ENCODE data around the gene TMEM88. TPM values are rescaled to one million over a fixed set of nuclear protein-coding genes. Genes with fewer than 3 reads are reported as not detected.
A peak's percentile ranks its signal among the peaks of the same experiment; 100 is the strongest.

TMEM88 gene
- total RNA-seq, 2 experiments from 2014 or later = 2.2 to 2.4 TPM

- no peak for DNase-seq
- peaks cover 45% of the 10 kb centered on the region for H3K4me1 Mint-ChIP-seq (ENCODE audit: low read depth)
- H3K4me3 Mint-ChIP-seq = peak overlapping the region; percentile 85
- no peaks in the 10 kb centered on the region for H3K9me3 Mint-ChIP-seq
- H3K27ac Mint-ChIP-seq = peak overlapping the region; percentile 45
- H3K36me3 Mint-ChIP-seq = peaks cover 33% of the 10 kb centered on the region
- no peaks in the 10 kb centered on the region for H3K27me3 Mint-ChIP-seq
- POLR2A ChIA-PET = interaction anchor here (1.5 to 1.9 kb wide), 2 partner anchors 9 to 10 kb away, joined by 4 to 20 read pairs; partner anchors contain the start of gene NAA38
- intact Hi-C loops (cut with micrococcal nuclease) = no loop called here
- CTCF ChIA-PET = interaction anchor here (1.1 to 5.4 kb wide), 3 partner anchors 11 to 23 kb away, joined by 3 to 70 read pairs (median 5); partner anchors contain the start of genes KDM6B and NAA38
Measured at GRCh38 chr17:7846063-7846735, 8.7 kb upstream of the TMEM88 start.

- Mint-ChIP-seq H3K9me3 (no peaks in the 10 kb centered on the region), H3K27ac (peak overlapping the region; percentile 67), H3K4me1 (ENCODE audit: low read depth) (peaks cover 48% of the 10 kb centered on the region), H3K27me3 (no peaks in the 10 kb centered on the region), H3K36me3 (peaks cover 41% of the 10 kb centered on the region), H3K4me3 (peak overlapping the region; percentile 35)
- intact Hi-C loops (cut with micrococcal nuclease) = no loop called here
- ChIA-PET CTCF (interaction anchor here (1.1 to 5.4 kb wide), 2 partner anchors 10 to 12 kb away, joined by 3 to 70 read pairs; partner anchors contain the start of genes KDM6B and NAA38), POLR2A (no interaction called here)
- no peak for DNase-seq
Measured at GRCh38 chr17:7846765-7847661, 7.9 kb upstream of the TMEM88 start.

GRCh38 chr17:7848131-7848579, 6.7 kb upstream of the TMEM88 start:
- Mint-ChIP-seq H3K4me3 (no peak overlapping the region), H3K27me3 (no peaks in the 10 kb centered on the region), H3K27ac (no peak overlapping the region), H3K4me1 (ENCODE audit: low read depth) (peaks cover 54% of the 10 kb centered on the region), H3K9me3 (no peaks in the 10 kb centered on the region), H3K36me3 (peaks cover 47% of the 10 kb centered on the region)
- no peak for DNase-seq
- intact Hi-C loops (cut with micrococcal nuclease) = no loop called here
- POLR2A ChIA-PET = no interaction called here
- CTCF ChIA-PET = no interaction called here

- intact Hi-C loops (cut with micrococcal nuclease) = no loop called here
- Mint-ChIP-seq H3K27ac (no peak overlapping the region), H3K4me1 (ENCODE audit: low read depth) (peaks cover 55% of the 10 kb centered on the region), H3K9me3 (no peaks in the 10 kb centered on the region), H3K36me3 (peaks cover 47% of the 10 kb centered on the region), H3K27me3 (no peaks in the 10 kb centered on the region), H3K4me3 (no peak overlapping the region)
- CTCF ChIA-PET = interaction anchor here (3.2 kb wide), 1 partner anchor 15 kb away, joined by 49 read pairs; the partner anchor contains the start of gene KDM6B
- POLR2A ChIA-PET = interaction anchor here (1.2 kb wide), 1 partner anchor 8 kb away, joined by 3 read pairs; no protein-coding TSS in a partner anchor
- DNase-seq = no peak
Measured at GRCh38 chr17:7848739-7849129, 6.1 kb upstream of the TMEM88 start.

- Mint-ChIP-seq H3K9me3 (no peaks in the 10 kb centered on the region), H3K27ac (peak overlapping the region; percentile 63), H3K27me3 (no peaks in the 10 kb centered on the region), H3K4me1 (ENCODE audit: low read depth) (peaks cover 57% of the 10 kb centered on the region), H3K4me3 (no peak overlapping the region), H3K36me3 (peaks cover 47% of the 10 kb centered on the region)
- intact Hi-C loops (cut with micrococcal nuclease) = no loop called here
- DNase-seq = no peak
- ChIA-PET CTCF (interaction anchor here (3.2 kb wide), 1 partner anchor 16 kb away, joined by 49 read pairs; the partner anchor contains the start of gene KDM6B), POLR2A (interaction anchor here (1.2 kb wide), 1 partner anchor 9 kb away, joined by 3 read pairs; no protein-coding TSS in a partner anchor)
Measured at GRCh38 chr17:7849130-7849750, 5.6 kb upstream of the TMEM88 start.

GRCh38 chr17:7849751-7850504, 4.9 kb upstream of the TMEM88 start:
- POLR2A ChIA-PET = interaction anchor here (1.2 to 1.7 kb wide), 3 partner anchors 8 to 15 kb away, joined by 3 to 11 read pairs (median 4); no protein-coding TSS in a partner anchor
- H3K27me3 Mint-ChIP-seq = no peaks in the 10 kb centered on the region
- peaks cover 57% of the 10 kb centered on the region for H3K4me1 Mint-ChIP-seq (ENCODE audit: low read depth)
- H3K4me3 Mint-ChIP-seq = no peak overlapping the region
- CTCF ChIA-PET = interaction anchor here (0.9 to 3.2 kb wide), 6 partner anchors 16 to 140 kb away, joined by 3 to 49 read pairs (median 5); partner anchors contain the start of gene KDM6B
- no peaks in the 10 kb centered on the region for H3K9me3 Mint-ChIP-seq
- peak overlapping the region; percentile 63 for H3K27ac Mint-ChIP-seq
- intact Hi-C loops (cut with micrococcal nuclease) = loop anchor here (10.0 kb wide), 1 partner anchor 105 kb away; no protein-coding TSS in a partner anchor
- DNase-seq = no peak
- peaks cover 47% of the 10 kb centered on the region for H3K36me3 Mint-ChIP-seq

GRCh38 chr17:7850701-7851437, 4.0 kb upstream of the TMEM88 start:
- H3K27ac Mint-ChIP-seq = peak overlapping the region; percentile 54
- no peaks in the 10 kb centered on the region for H3K9me3 Mint-ChIP-seq
- no peaks in the 10 kb centered on the region for H3K27me3 Mint-ChIP-seq
- peak overlapping the region; percentile 66 for H3K4me3 Mint-ChIP-seq
- H3K36me3 Mint-ChIP-seq = peaks cover 48% of the 10 kb centered on the region
- H3K4me1 Mint-ChIP-seq (ENCODE audit: low read depth) = peaks cover 59% of the 10 kb centered on the region
- intact Hi-C loops (cut with micrococcal nuclease) = loop anchor here (1.0 to 10.0 kb wide), 4 partner anchors 9 to 106 kb away; no protein-coding TSS in a partner anchor
- ChIA-PET POLR2A (interaction anchor here (1.3 to 1.7 kb wide), 2 partner anchors 9 to 16 kb away, joined by 4 to 11 read pairs; no protein-coding TSS in a partner anchor), CTCF (interaction anchor here (0.6 to 3.2 kb wide), 13 partner anchors 10 to 223 kb away, joined by 3 to 49 read pairs (median 4); partner anchors contain the start of gene KDM6B)
- no peak for DNase-seq

GRCh38 chr17:7851438-7852261, 3.2 kb upstream of the TMEM88 start:
- peak overlapping the region; percentile 66 for H3K4me3 Mint-ChIP-seq
- intact Hi-C loops (cut with micrococcal nuclease) = loop anchor here (1.0 to 10.0 kb wide), 4 partner anchors 9 to 107 kb away; no protein-coding TSS in a partner anchor
- no peaks in the 10 kb centered on the region for H3K27me3 Mint-ChIP-seq
- peak; percentile 95 for DNase-seq
- no peaks in the 10 kb centered on the region for H3K9me3 Mint-ChIP-seq
- ChIA-PET POLR2A (interaction anchor here (1.7 kb wide), 1 partner anchor 16 kb away, joined by 11 read pairs; no protein-coding TSS in a partner anchor), CTCF (interaction anchor here (0.6 to 3.2 kb wide), 11 partner anchors 11 to 222 kb away, joined by 3 to 49 read pairs (median 4); partner anchors contain the start of gene KDM6B)
- H3K36me3 Mint-ChIP-seq = peaks cover 45% of the 10 kb centered on the region
- peaks cover 56% of the 10 kb centered on the region for H3K4me1 Mint-ChIP-seq (ENCODE audit: low read depth)
- H3K27ac Mint-ChIP-seq = peak overlapping the region; percentile 49

- Mint-ChIP-seq H3K9me3 (no peaks in the 10 kb centered on the region), H3K27ac (peak overlapping the region; percentile 51), H3K4me1 (ENCODE audit: low read depth) (peaks cover 53% of the 10 kb centered on the region), H3K27me3 (no peaks in the 10 kb centered on the region), H3K4me3 (no peak overlapping the region), H3K36me3 (peaks cover 40% of the 10 kb centered on the region)
- ChIA-PET CTCF (interaction anchor here (1.3 to 3.2 kb wide), 3 partner anchors 15 to 19 kb away, joined by 3 to 49 read pairs (median 4); partner anchors contain the start of gene KDM6B), POLR2A (interaction anchor here (1.6 kb wide), 1 partner anchor 9 kb away, joined by 3 read pairs; no protein-coding TSS in a partner anchor)
- intact Hi-C loops (cut with micrococcal nuclease) = loop anchor here (10.0 kb wide), 1 partner anchor 107 kb away; no protein-coding TSS in a partner anchor
- DNase-seq = no peak
Measured at GRCh38 chr17:7852262-7852670, 2.6 kb upstream of the TMEM88 start.
